Measurements from ENCODE around the gene CBLIF. TPM values are rescaled to one million over a fixed set of nuclear protein-coding genes. Genes with fewer than 3 reads are reported as not detected.

CBLIF gene
- total RNA-seq, 1 donor from 2014 or later, result 17.9 TPM

DNA sequence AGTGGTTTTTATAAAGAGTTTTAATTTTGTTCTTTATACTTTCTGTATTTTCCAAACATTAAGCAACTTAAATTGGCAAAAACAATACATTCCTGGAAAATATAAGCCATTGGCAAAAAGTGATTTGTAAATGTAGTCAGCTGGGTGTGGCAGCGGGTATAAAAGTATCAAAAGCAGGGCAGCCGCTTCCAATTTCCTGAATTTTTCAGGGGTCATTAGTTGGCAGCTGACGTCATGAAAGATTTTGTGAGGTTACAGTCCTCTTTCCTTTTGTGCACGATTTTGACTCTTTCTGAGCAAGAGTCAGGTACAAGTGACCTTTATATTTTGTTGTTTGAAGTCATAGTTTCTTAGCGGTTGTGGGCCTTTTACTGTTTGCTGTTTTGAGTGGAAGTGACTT lies 33.3 kb upstream of the CBLIF start, which contains the start of gene OOSP3:
Gene OOSP3, plus strand, starts transcription at position 208 of the 400 bp plus-strand sequence. Its CDS starts 27 bp downstream, at position 235.
- H3K27me3 Mint-ChIP-seq, result no peaks in the 10 kb centered on the region
- no peak for DNase-seq (ENCODE audit: low spot score, unreplicated experiment)
- TF ChIP-seq, protein P1, sequence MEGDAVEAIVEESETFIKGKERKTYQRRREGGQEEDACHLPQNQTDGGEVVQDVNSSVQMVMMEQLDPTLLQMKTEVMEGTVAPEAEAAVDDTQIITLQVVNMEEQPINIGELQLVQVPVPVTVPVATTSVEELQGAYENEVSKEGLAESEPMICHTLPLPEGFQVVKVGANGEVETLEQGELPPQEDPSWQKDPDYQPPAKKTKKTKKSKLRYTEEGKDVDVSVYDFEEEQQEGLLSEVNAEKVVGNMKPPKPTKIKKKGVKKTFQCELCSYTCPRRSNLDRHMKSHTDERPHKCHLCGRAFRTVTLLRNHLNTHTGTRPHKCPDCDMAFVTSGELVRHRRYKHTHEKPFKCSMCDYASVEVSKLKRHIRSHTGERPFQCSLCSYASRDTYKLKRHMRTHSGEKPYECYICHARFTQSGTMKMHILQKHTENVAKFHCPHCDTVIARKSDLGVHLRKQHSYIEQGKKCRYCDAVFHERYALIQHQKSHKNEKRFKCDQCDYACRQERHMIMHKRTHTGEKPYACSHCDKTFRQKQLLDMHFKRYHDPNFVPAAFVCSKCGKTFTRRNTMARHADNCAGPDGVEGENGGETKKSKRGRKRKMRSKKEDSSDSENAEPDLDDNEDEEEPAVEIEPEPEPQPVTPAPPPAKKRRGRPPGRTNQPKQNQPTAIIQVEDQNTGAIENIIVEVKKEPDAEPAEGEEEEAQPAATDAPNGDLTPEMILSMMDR (IDR thresholded peaks at IDR 0.05; ENCODE audit: unreplicated experiment), result no peak
- no peak within 1 kb of the TSS for H3K4me3 Mint-ChIP-seq (ENCODE audit: low read depth)
- H3K9me3 Mint-ChIP-seq (ENCODE audit: low read depth), result no peaks in the 10 kb centered on the region
- peak within 1 kb of the TSS; percentile 77 for H3K27ac Mint-ChIP-seq
- no peaks in the 10 kb centered on the region for H3K36me3 Mint-ChIP-seq (ENCODE audit: insufficient read depth)
- peaks cover 46% of the 10 kb centered on the region for H3K4me1 Mint-ChIP-seq (ENCODE audit: low read depth)

- no peaks in the 10 kb centered on the region for H3K27me3 Mint-ChIP-seq
- H3K27ac Mint-ChIP-seq, result peak overlapping the region; percentile 77
- H3K9me3 Mint-ChIP-seq (ENCODE audit: low read depth), result no peaks in the 10 kb centered on the region
- TF ChIP-seq, protein P1 (IDR thresholded peaks at IDR 0.05; ENCODE audit: unreplicated experiment), result no peak
- no peak overlapping the region for H3K4me3 Mint-ChIP-seq (ENCODE audit: low read depth)
- no peaks in the 10 kb centered on the region for H3K36me3 Mint-ChIP-seq (ENCODE audit: insufficient read depth)
- DNase-seq (ENCODE audit: low spot score, unreplicated experiment), result no peak
- peaks cover 40% of the 10 kb centered on the region for H3K4me1 Mint-ChIP-seq (ENCODE audit: low read depth)
These were observed 32.5 kb upstream of the CBLIF start for GRCh38 chr11:59877784-59878183.

DNA sequence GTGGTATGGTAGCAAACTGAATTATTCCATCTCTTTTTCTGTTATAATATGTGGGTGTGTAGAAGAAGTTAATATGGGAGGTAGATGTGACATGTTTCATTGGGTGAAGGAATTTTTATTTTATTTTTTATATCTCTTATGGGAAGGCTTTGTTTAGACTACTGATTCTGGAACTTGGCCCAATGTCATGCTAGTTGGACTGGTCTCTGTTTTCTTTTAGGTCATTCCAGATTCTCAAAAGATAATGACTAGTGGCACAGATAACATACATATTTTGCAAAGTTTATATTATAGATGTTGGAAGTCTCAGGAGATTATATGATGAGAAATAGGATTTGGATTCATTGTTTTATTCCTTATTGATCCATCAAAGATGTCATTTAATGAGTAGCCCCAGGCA lies 32.0 kb upstream of the CBLIF start:
- Mint-ChIP-seq H3K27ac (peak overlapping the region; percentile 95), H3K9me3 (ENCODE audit: low read depth) (no peaks in the 10 kb centered on the region)

DNA sequence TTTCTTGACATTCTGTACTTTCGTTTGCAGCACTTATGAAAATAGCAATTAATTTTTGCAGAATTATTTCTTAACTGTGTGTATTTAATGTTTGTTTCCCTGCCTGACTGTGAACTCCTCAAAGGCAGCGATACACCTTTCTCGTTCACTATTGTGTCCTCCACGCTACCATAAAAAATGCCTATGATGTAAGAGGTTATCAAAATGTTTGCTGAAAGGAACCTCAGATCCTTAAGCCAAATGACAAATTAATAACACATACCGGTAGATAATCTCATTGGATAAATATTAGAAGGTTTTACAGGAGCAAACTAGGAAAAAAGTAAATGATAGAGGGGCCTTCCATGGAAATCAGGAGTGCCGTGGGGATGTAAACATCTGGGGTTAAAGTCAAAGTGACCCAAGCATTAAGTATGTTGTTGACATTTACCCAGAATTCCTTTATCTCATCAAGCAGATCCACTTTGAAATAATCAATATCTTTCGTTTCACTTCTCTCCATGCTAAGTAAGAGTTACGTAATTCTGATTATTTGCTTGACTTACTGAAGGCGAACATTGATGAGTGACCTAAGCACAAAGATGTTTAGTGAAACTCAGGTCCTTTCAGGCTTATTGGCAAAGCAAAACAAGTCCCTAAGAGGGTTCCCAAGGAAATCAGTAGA lies 30.7 kb upstream of the CBLIF start:
- DNase-seq (ENCODE audit: low spot score, unreplicated experiment), result no peak
- TF ChIP-seq, protein P1 (IDR thresholded peaks at IDR 0.05; ENCODE audit: unreplicated experiment), result no peak
- H3K27ac Mint-ChIP-seq, result peak overlapping the region; percentile 95
- H3K4me3 Mint-ChIP-seq (ENCODE audit: low read depth), result peak overlapping the region; percentile 5
- H3K27me3 Mint-ChIP-seq, result no peaks in the 10 kb centered on the region
- peaks cover 38% of the 10 kb centered on the region for H3K4me1 Mint-ChIP-seq (ENCODE audit: low read depth)
- H3K36me3 Mint-ChIP-seq (ENCODE audit: insufficient read depth), result peaks cover 3% of the 10 kb centered on the region
- peaks cover 7% of the 10 kb centered on the region for H3K9me3 Mint-ChIP-seq (ENCODE audit: low read depth)

More for the DNA sequence above, 32.0 kb upstream of the CBLIF start:
- no peak overlapping the region for H3K4me3 Mint-ChIP-seq (ENCODE audit: low read depth)
- H3K36me3 Mint-ChIP-seq (ENCODE audit: insufficient read depth), result no peaks in the 10 kb centered on the region
- no peak for DNase-seq (ENCODE audit: low spot score, unreplicated experiment)
- peaks cover 38% of the 10 kb centered on the region for H3K4me1 Mint-ChIP-seq (ENCODE audit: low read depth)
- no peaks in the 10 kb centered on the region for H3K27me3 Mint-ChIP-seq
- TF ChIP-seq, protein P1 (IDR thresholded peaks at IDR 0.05; ENCODE audit: unreplicated experiment), result no peak

GRCh38 chr11:59872076-59872475 lies 26.8 kb upstream of the CBLIF start:
- H3K36me3 Mint-ChIP-seq (ENCODE audit: insufficient read depth), result peaks cover 13% of the 10 kb centered on the region
- H3K4me3 Mint-ChIP-seq (ENCODE audit: low read depth), result no peak overlapping the region
- H3K27ac Mint-ChIP-seq, result no peak overlapping the region
- DNase-seq (ENCODE audit: low spot score, unreplicated experiment), result no peak
- peaks cover 18% of the 10 kb centered on the region for H3K4me1 Mint-ChIP-seq (ENCODE audit: low read depth)
- TF ChIP-seq, protein P1 (IDR thresholded peaks at IDR 0.05; ENCODE audit: unreplicated experiment), result no peak
- peaks cover 25% of the 10 kb centered on the region for H3K9me3 Mint-ChIP-seq (ENCODE audit: low read depth)
- no peaks in the 10 kb centered on the region for H3K27me3 Mint-ChIP-seq
